ENCODE data around the gene SSMEM1.

GRCh38 chr7:130231792-130232191, 24.1 kb downstream of the SSMEM1 start:
- TF ChIP-seq, protein P1, sequence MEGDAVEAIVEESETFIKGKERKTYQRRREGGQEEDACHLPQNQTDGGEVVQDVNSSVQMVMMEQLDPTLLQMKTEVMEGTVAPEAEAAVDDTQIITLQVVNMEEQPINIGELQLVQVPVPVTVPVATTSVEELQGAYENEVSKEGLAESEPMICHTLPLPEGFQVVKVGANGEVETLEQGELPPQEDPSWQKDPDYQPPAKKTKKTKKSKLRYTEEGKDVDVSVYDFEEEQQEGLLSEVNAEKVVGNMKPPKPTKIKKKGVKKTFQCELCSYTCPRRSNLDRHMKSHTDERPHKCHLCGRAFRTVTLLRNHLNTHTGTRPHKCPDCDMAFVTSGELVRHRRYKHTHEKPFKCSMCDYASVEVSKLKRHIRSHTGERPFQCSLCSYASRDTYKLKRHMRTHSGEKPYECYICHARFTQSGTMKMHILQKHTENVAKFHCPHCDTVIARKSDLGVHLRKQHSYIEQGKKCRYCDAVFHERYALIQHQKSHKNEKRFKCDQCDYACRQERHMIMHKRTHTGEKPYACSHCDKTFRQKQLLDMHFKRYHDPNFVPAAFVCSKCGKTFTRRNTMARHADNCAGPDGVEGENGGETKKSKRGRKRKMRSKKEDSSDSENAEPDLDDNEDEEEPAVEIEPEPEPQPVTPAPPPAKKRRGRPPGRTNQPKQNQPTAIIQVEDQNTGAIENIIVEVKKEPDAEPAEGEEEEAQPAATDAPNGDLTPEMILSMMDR (conservative IDR thresholded peaks at IDR 0.05; ENCODE audit: low read length), result no peak
- TF ChIP-seq EZH2phosphoT487 (IDR thresholded peaks at IDR 0.05; ENCODE audit: borderline replicate concordance), result no peak
